H1 (cell line): ENCODE results near the gene EFCAB6. TPM values are rescaled to one million over a fixed set of nuclear protein-coding genes. Genes with fewer than 3 reads are reported as not detected.
A peak's percentile ranks its signal among the peaks of the same experiment; 100 is the strongest.

Experiments
- CTCF ChIA-PET: fragments of 300-600 bp; sonication (Branson Sonifier 250); formaldehyde crosslinking; loops from one replicate; lab custom pipeline; 2021; ENCODE audit not compliant: partially characterized antibody; lab: Charles Lee
- POLR2A ChIA-PET: fragments of 300-600 bp; sonication (Branson Sonifier 250); formaldehyde crosslinking; loops from one replicate; lab custom pipeline; 2021; ENCODE audit warnings: inconsistent platforms; ENCODE audit not compliant: partially characterized antibody; lab: Charles Lee
- DNase-seq, 2 experiments: peaks; one replicate each; pipeline versions ENCODE4 v3.0.0 to v3.0.0-alpha.2; 2010 to 2022; ENCODE audit warnings: low spot score in 2 of 2, low read depth in 1 of 2, mixed read lengths in 1 of 2
- FAIRE-seq: peaks from 2 replicates; lab custom pipeline; 2011; peaks lifted over from hg19 to GRCh38; lab: Jason Lieb, UNC
- H2AFZ ChIP-seq: 2 replicates; pipeline ENCODE4 v1.8.1; 2012; ENCODE audit warnings: low read length, inconsistent platforms
- H2AK5ac ChIP-seq: 2 replicates; pipeline ENCODE4 v1.6.1; 2013; ENCODE audit warnings: low read depth, low read length
- H2BK120ac ChIP-seq: replicated peaks from 2 replicates; pipeline ENCODE3; 2013; ENCODE audit warnings: low read depth, low read length, inconsistent platforms
- H2BK12ac ChIP-seq: 2 replicates; pipeline ENCODE4 v1.6.1; 2013; ENCODE audit warnings: low read depth, low read length
- H2BK15ac ChIP-seq: 2 replicates; pipeline ENCODE4 v1.6.1; 2013; ENCODE audit warnings: low read length
- H2BK20ac ChIP-seq: 2 replicates; pipeline ENCODE4 v1.6.1; 2013; ENCODE audit warnings: low read length
- H2BK5ac ChIP-seq: 2 replicates; pipeline ENCODE4 v1.6.1; 2013; ENCODE audit warnings: low read depth, low read length
- H3K14ac ChIP-seq: 2 replicates; pipeline ENCODE4 v1.6.1; 2013; ENCODE audit warnings: inconsistent platforms; ENCODE audit not compliant: insufficient read length
- H3K18ac ChIP-seq: 2 replicates; pipeline ENCODE4 v1.6.1; 2013; ENCODE audit warnings: low read length; ENCODE audit errors: extremely low read depth
- H3K23ac ChIP-seq: 2 replicates; pipeline ENCODE4 v1.6.1; 2013; ENCODE audit warnings: inconsistent platforms; ENCODE audit not compliant: insufficient read length
- H3K23me2 ChIP-seq: 2 replicates; pipeline ENCODE4 v1.6.1; 2013; ENCODE audit warnings: low read depth, low read length
- H3K27ac ChIP-seq: 2 replicates; pipeline ENCODE4 v1.6.1; 2011; ENCODE audit warnings: low read depth, low read length, inconsistent platforms
- H3K27me3 ChIP-seq, 4 experiments: replicated peaks in 1 of 4; 1 replicate in 1 of 4; 2 replicates in 3 of 4; pipeline versions ENCODE4 v1.6.1 to v1.8.1; 2011 to 2013; ENCODE audit warnings: low read length in 3 of 4, mild to moderate bottlenecking in 3 of 4, inconsistent platforms in 2 of 4, mixed read lengths in 2 of 4, moderate library complexity in 1 of 4; ENCODE audit not compliant: control insufficient read depth in 3 of 4, insufficient read depth in 3 of 4; ENCODE audit errors: extremely low read depth in 1 of 4
- H3K36me3 ChIP-seq, 4 experiments: 2 replicates each; pipeline versions ENCODE4 v1.6.1 to v1.8.1; 2011 to 2013; ENCODE audit warnings: mild to moderate bottlenecking in 4 of 4, low read length in 3 of 4, moderate library complexity in 2 of 4, control low read depth in 1 of 4, inconsistent platforms in 1 of 4; ENCODE audit not compliant: insufficient read depth in 4 of 4, control insufficient read depth in 2 of 4
- H3K4ac ChIP-seq: replicated peaks from 2 replicates; pipeline ENCODE3; 2013; ENCODE audit warnings: low read length, low read depth, mixed read lengths, inconsistent platforms; ENCODE audit not compliant: insufficient read length
- H3K4me1 ChIP-seq, 4 experiments: replicated peaks in 1 of 4; 1 replicate in 1 of 4; 2 replicates in 3 of 4; pipeline versions ENCODE4 v1.6.1 to v1.8.1; 2011 to 2013; ENCODE audit warnings: low read length in 3 of 4, inconsistent platforms in 2 of 4, mixed read lengths in 1 of 4; ENCODE audit not compliant: insufficient read depth in 4 of 4, control insufficient read depth in 3 of 4
- H3K4me2 ChIP-seq, 2 experiments: 2 replicates each; pipeline versions ENCODE4 v1.6.1 to v1.8.1; 2011 to 2013; ENCODE audit warnings: low read depth in 2 of 2, low read length in 2 of 2, control low read depth in 1 of 2, inconsistent platforms in 1 of 2, mild to moderate bottlenecking in 1 of 2; ENCODE audit not compliant: insufficient read depth in 1 of 2
- H3K4me3 ChIP-seq, 4 experiments: fragments of 200-600, 300-600 bp in 1 of 4; sonication (generic), shearing (Covaris generic), sonication (Bioruptor Twin) in 1 of 4; 2 replicates each; pipeline versions ENCODE4 v1.5.1 to v1.8.1; 2011 to 2016; ENCODE audit warnings: low read length in 4 of 4, low read depth in 3 of 4, control low read depth in 2 of 4, inconsistent platforms in 2 of 4, mild to moderate bottlenecking in 2 of 4, mixed read lengths in 1 of 4, moderate library complexity in 1 of 4; ENCODE audit not compliant: insufficient read depth in 2 of 4; ENCODE audit errors: extremely low read depth in 1 of 4
- H3K56ac ChIP-seq: replicated peaks from 2 replicates; pipeline ENCODE3; 2013; ENCODE audit warnings: low read depth, mild to moderate bottlenecking, mixed read lengths, low read length, inconsistent platforms; ENCODE audit not compliant: insufficient read length
- H3K79me1 ChIP-seq: 2 replicates; pipeline ENCODE4 v1.6.1; 2013; ENCODE audit warnings: low read depth, low read length, control low read depth
- H3K79me2 ChIP-seq, 2 experiments: 2 replicates each; pipeline versions ENCODE4 v1.6.1 to v1.8.1; 2012 to 2013; ENCODE audit warnings: low read length in 2 of 2, mild to moderate bottlenecking in 2 of 2, inconsistent platforms in 1 of 2; ENCODE audit not compliant: insufficient read depth in 2 of 2, control insufficient read depth in 1 of 2
- H3K9ac ChIP-seq, 4 experiments: replicated peaks in 1 of 4; 1 replicate in 1 of 4; 2 replicates in 3 of 4; pipeline versions ENCODE4 v1.6.1 to v1.8.1; 2011 to 2013; ENCODE audit warnings: low read depth in 3 of 4, low read length in 3 of 4, control low read depth in 2 of 4, mild to moderate bottlenecking in 2 of 4, moderate library complexity in 2 of 4, inconsistent platforms in 1 of 4; ENCODE audit errors: extremely low read depth in 1 of 4
- H3K9me3 ChIP-seq, 2 experiments: 2 replicates each; pipeline versions ENCODE4 v1.6.1 to v1.8.1; 2012 to 2013; ENCODE audit warnings: mild to moderate bottlenecking in 2 of 2, moderate library complexity in 2 of 2, control low read depth in 1 of 2, inconsistent platforms in 1 of 2, low read depth in 1 of 2, low read length in 1 of 2, mixed read lengths in 1 of 2; ENCODE audit not compliant: insufficient read depth in 2 of 2
- H4K20me1 ChIP-seq, 2 experiments: replicated peaks in 1 of 2; 2 replicates each; pipeline versions ENCODE3 to v1.8.1; 2011 to 2013; ENCODE audit warnings: inconsistent platforms in 2 of 2, low read length in 2 of 2, mild to moderate bottlenecking in 1 of 2; ENCODE audit not compliant: insufficient read depth in 2 of 2, control insufficient read depth in 1 of 2
- H4K5ac ChIP-seq: 2 replicates; pipeline ENCODE4 v1.6.1; 2013; ENCODE audit warnings: low read length, low read depth, mixed read lengths, inconsistent platforms; ENCODE audit not compliant: insufficient read length
- H4K8ac ChIP-seq: 2 replicates; pipeline ENCODE4 v1.8.0; 2013; ENCODE audit warnings: mild to moderate bottlenecking, moderate library complexity, low read length, inconsistent platforms; ENCODE audit not compliant: insufficient read depth; ENCODE audit errors: extremely low read depth
- H4K91ac ChIP-seq: replicated peaks from 2 replicates; pipeline ENCODE3; 2013; ENCODE audit warnings: low read length, mixed read lengths, inconsistent platforms; ENCODE audit not compliant: insufficient read length
- BCL11A ChIP-seq, 2 experiments: IDR thresholded peaks; one replicate each; pipeline ENCODE4 v1.6.1; 2011; ENCODE audit warnings: low read depth in 2 of 2, low read length in 2 of 2, mild to moderate bottlenecking in 2 of 2
- CBX8 ChIP-seq: fragments of 300-800, 300-1000 bp; sonication (generic); IDR thresholded peaks from 2 replicates; pipeline ENCODE4 v1.7.1; 2016; ENCODE audit warnings: low read depth, low read length, borderline replicate concordance
- CHD1 ChIP-seq: IDR thresholded peaks from 2 replicates; pipeline ENCODE4 v1.6.1; 2012; ENCODE audit warnings: low read depth, low read length, improper control_type of control experiment
- CHD2 ChIP-seq: IDR thresholded peaks from 2 replicates; pipeline ENCODE4 v1.6.1; 2012; ENCODE audit warnings: low read length, improper control_type of control experiment
- FOSL1 ChIP-seq: IDR thresholded peaks from 2 replicates; pipeline ENCODE4 v1.6.1; 2011; ENCODE audit warnings: mild to moderate bottlenecking, low read depth, low read length, moderate library complexity; ENCODE audit not compliant: insufficient read depth
- GABPA ChIP-seq: IDR thresholded peaks from 2 replicates; pipeline ENCODE4 v1.6.1; 2011; ENCODE audit warnings: mild to moderate bottlenecking, low read length, moderate library complexity, borderline replicate concordance; ENCODE audit not compliant: insufficient read depth
- GTF2F1 ChIP-seq: IDR thresholded peaks from 2 replicates; pipeline ENCODE4 v1.6.1; 2012; ENCODE audit warnings: low read depth, low read length, improper control_type of control experiment, borderline replicate concordance
- JUN ChIP-seq: IDR thresholded peaks from 2 replicates; pipeline ENCODE4 v1.6.1; 2011; ENCODE audit warnings: low read depth, mild to moderate bottlenecking, improper control_type of control experiment, low read length
- KDM1A ChIP-seq: fragments of 200-600, 300-600 bp; sonication (generic); IDR thresholded peaks from 2 replicates; pipeline ENCODE4 v1.7.1; 2016; ENCODE audit warnings: mild to moderate bottlenecking, low read length, borderline replicate concordance
- POU5F1 ChIP-seq: IDR thresholded peaks from 2 replicates; pipeline ENCODE4 v1.6.1; 2011; ENCODE audit warnings: low read depth, mild to moderate bottlenecking, low read length, moderate library complexity
- RFX5 ChIP-seq: IDR thresholded peaks from 2 replicates; pipeline ENCODE4 v1.6.1; 2011; ENCODE audit warnings: low read depth, low read length, improper control_type of control experiment, borderline replicate concordance
- SAP30 ChIP-seq: fragments of 300-600 bp; sonication (generic); IDR thresholded peaks from 2 replicates; pipeline ENCODE4 v1.7.1; 2012; ENCODE audit warnings: low read length, moderate library complexity, mild to moderate bottlenecking, inconsistent platforms; ENCODE audit not compliant: insufficient read depth, insufficient replicate concordance
- TAF7 ChIP-seq: optimal IDR thresholded peaks from 2 replicates; pipeline ENCODE3; 2011; ENCODE audit warnings: low read depth, mild to moderate bottlenecking, inconsistent platforms, low read length, moderate library complexity, borderline replicate concordance
- YY1 ChIP-seq: IDR thresholded peaks from 2 replicates; pipeline ENCODE4 v1.6.1; 2011; ENCODE audit warnings: low read depth, mild to moderate bottlenecking, low read length
- WGBS, 2 experiments: shearing (Covaris generic) in 1 of 2; methylation state at CpG; one replicate each; pipeline versions ENCODE4 v1.1.6 to v1.1.7; 2013 to 2015; ENCODE audit warnings: low lambda C conversion rate in 2 of 2, mixed read lengths in 2 of 2, inconsistent platforms in 1 of 2, low coverage in 1 of 2, missing lambda C conversion rate in 1 of 2; ENCODE audit not compliant: insufficient replicate concordance in 2 of 2, insufficient coverage in 1 of 2, insufficient read length in 1 of 2; ENCODE audit errors: extremely low coverage in 1 of 2, missing lambda C conversion rate in 1 of 2; 5-methylcytosine and 5-hydroxymethylcytosine counted together
- polyA plus RNA-seq, 7 experiments: library from polyadenylated mRNA; depleted of rRNA in 3 of 7; stranded (reverse) in 5 of 7; unstranded in 2 of 7; fragments of >200 nt in 5 of 7; fragments of 200-250 nt in 2 of 7; gene quantifications; 1 replicate in 5 of 7; 2 replicates in 1 of 7; 4 replicates in 1 of 7; pipeline versions ENCODE4 v1.2.1 to v1.2.3, GENCODE V29; 2011 to 2013; ENCODE audit warnings: missing spikeins in 2 of 7, mixed read lengths in 2 of 7
- total RNA-seq: library from RNA; stranded (reverse); fragmentation: NEBNext Ultra II Directional; extraction: Animal tissue kit (Norgen Biotek cat#: 25700); gene quantifications from 2 replicates; pipeline ENCODE4 v1.2.1, GENCODE V29; 2021

Gene EFCAB6
- total and polyA plus RNA-seq, 2 of the 8 experiments (the other 6 are each of a cell fraction or from before 2014, with no cell fraction given), result 0.32 to 1.7 TPM

GRCh38 chr22:43681731-43682360, 130.3 kb downstream of the EFCAB6 start:
- Histone ChIP-seq H4K5ac (no peak overlapping the region), H3K4me2 (peak overlapping the region in 1 of 2 experiments; percentile 41; a peak in 2 of 4 replicates), H4K20me1 (no peaks in the 10 kb centered on the region), H3K27ac (no peak overlapping the region), H3K4me3 (no peak overlapping the region), H4K8ac (no peak overlapping the region), H2AFZ (no peak overlapping the region), H4K91ac (no peak overlapping the region), H3K9ac (no peak overlapping the region), H3K23ac (no peak overlapping the region), H3K36me3 (no peaks in the 10 kb centered on the region), H3K79me2 (no peaks in the 10 kb centered on the region), H3K18ac (no peak overlapping the region), H3K14ac (no peak overlapping the region), H2BK15ac (no peak overlapping the region), H2BK20ac (no peak overlapping the region), H3K23me2 (no peaks in the 10 kb centered on the region), H3K9me3 (no peaks in the 10 kb centered on the region), H3K4me1 (peaks cover 0 to 7% (median 1%) of the 10 kb centered on the region in 4 experiments; a peak in 4 of 7 replicates), H2BK120ac (no peak overlapping the region), H3K79me1 (no peaks in the 10 kb centered on the region), H2AK5ac (no peak overlapping the region), H3K4ac (no peak overlapping the region), H3K56ac (no peak overlapping the region), H2BK5ac (no peak overlapping the region), H3K27me3 (no peaks in the 10 kb centered on the region), H2BK12ac (no peak overlapping the region)
- WGBS, 2 experiments, result 68% methylated on average over 5 of the region's 6 CpGs; no CpG with 5 or more reads in 1 of the 2 experiments
- CTCF ChIA-PET, result no interaction called here
- POLR2A ChIA-PET, result no interaction called here
- FAIRE-seq, result no peak
- DNase-seq, result no peak
- TF ChIP-seq GABPA (no peak), YY1 (no peak), KDM1A (no peak), BCL11A (IDR thresholded peaks at IDR 0.05; ENCODE audit: low read depth in 2 of 2, low read length in 2 of 2) (no peak), JUN (no peak), CHD2 (no peak), TAF7 (no peak), FOSL1 (no peak), SAP30 (no peak), GTF2F1 (no peak), CHD1 (no peak), POU5F1 (no peak), RFX5 (no peak), CBX8 (no peak)
